ENCODE data around the gene GRID2. TPM values are rescaled to one million over a fixed set of nuclear protein-coding genes. Genes with fewer than 3 reads are reported as not detected.

The GRID2 gene
- total RNA-seq, 1 donor from 2014 or later: not detected

GRCh38 chr4:93409035-93409434 is 1105.3 kb downstream of the GRID2 start:
- DNase-seq: no peak
- no peaks in the 10 kb centered on the region for H3K9me3 ChIP-seq (replicated peaks)

GRCh38 chr4:93414041-93414550 is 1110.3 kb downstream of the GRID2 start:
- no peak for DNase-seq
- intact Hi-C loops (cut with micrococcal nuclease): no loop called here
- TF ChIP-seq CTCF (IDR thresholded peaks at IDR 0.05; ENCODE audit: borderline replicate concordance): no peak

More at GRCh38 chr4:93409035-93409434, 1105.3 kb downstream of the GRID2 start:
- Histone ChIP-seq H3K36me3 (no peaks in the 10 kb centered on the region), H3K4me3 (no peak overlapping the region), H3K27ac (replicated peaks) (no peak overlapping the region), H3K4me1 (no peaks in the 10 kb centered on the region), H3K27me3 (ENCODE audit: low read depth) (no peaks in the 10 kb centered on the region)
- intact Hi-C loops (cut with micrococcal nuclease): no loop called here
- TF ChIP-seq CTCF (IDR thresholded peaks at IDR 0.05; ENCODE audit: borderline replicate concordance): no peak

GRCh38 chr4:93416344-93417128 is 1112.8 kb downstream of the GRID2 start:
- Histone ChIP-seq H3K36me3 (no peaks in the 10 kb centered on the region), H3K27ac (replicated peaks) (no peak overlapping the region), H3K9me3 (replicated peaks) (no peaks in the 10 kb centered on the region), H3K4me3 (no peak overlapping the region), H3K27me3 (ENCODE audit: low read depth) (no peaks in the 10 kb centered on the region), H3K4me1 (no peaks in the 10 kb centered on the region)
- intact Hi-C loops (cut with micrococcal nuclease): no loop called here
- DNase-seq: no peak
- no peak for TF ChIP-seq CTCF (IDR thresholded peaks at IDR 0.05; ENCODE audit: borderline replicate concordance)

More at GRCh38 chr4:93414041-93414550, 1110.3 kb downstream of the GRID2 start:
- Histone ChIP-seq H3K27ac (replicated peaks) (no peak overlapping the region), H3K9me3 (replicated peaks) (no peaks in the 10 kb centered on the region), H3K4me3 (no peak overlapping the region), H3K4me1 (no peaks in the 10 kb centered on the region), H3K27me3 (ENCODE audit: low read depth) (no peaks in the 10 kb centered on the region), H3K36me3 (no peaks in the 10 kb centered on the region)

- Histone ChIP-seq H3K27me3 (ENCODE audit: low read depth) (no peaks in the 10 kb centered on the region), H3K9me3 (replicated peaks) (no peaks in the 10 kb centered on the region), H3K27ac (replicated peaks) (no peak overlapping the region), H3K4me3 (no peak overlapping the region), H3K36me3 (no peaks in the 10 kb centered on the region), H3K4me1 (no peaks in the 10 kb centered on the region)
- TF ChIP-seq CTCF (IDR thresholded peaks at IDR 0.05; ENCODE audit: borderline replicate concordance): no peak
- intact Hi-C loops (cut with micrococcal nuclease): no loop called here
- no peak for DNase-seq
These were observed 1127.6 kb downstream of the GRID2 start for GRCh38 chr4:93431371-93431770.

GRCh38 chr4:93433840-93434239 is 1130.1 kb downstream of the GRID2 start:
- Histone ChIP-seq H3K27ac (replicated peaks) (no peak overlapping the region), H3K9me3 (replicated peaks) (no peaks in the 10 kb centered on the region), H3K4me3 (no peak overlapping the region), H3K4me1 (no peaks in the 10 kb centered on the region), H3K36me3 (no peaks in the 10 kb centered on the region), H3K27me3 (ENCODE audit: low read depth) (no peaks in the 10 kb centered on the region)
- intact Hi-C loops (cut with micrococcal nuclease): no loop called here
- no peak for TF ChIP-seq CTCF (IDR thresholded peaks at IDR 0.05; ENCODE audit: borderline replicate concordance)
- no peak for DNase-seq

Data from left ventricle myocardium inferior (tissue), 1 donor.